Measurements from ENCODE around the gene PCNT. TPM values are rescaled to one million over a fixed set of nuclear protein-coding genes. Genes with fewer than 3 reads are reported as not detected.

PCNT gene
- total and polyA plus RNA-seq, 9 of the 15 experiments (the other 6 are each of a cell fraction or from before 2014, with no cell fraction given), result 9.1 to 53.5 (median 31.3) TPM

DNA sequence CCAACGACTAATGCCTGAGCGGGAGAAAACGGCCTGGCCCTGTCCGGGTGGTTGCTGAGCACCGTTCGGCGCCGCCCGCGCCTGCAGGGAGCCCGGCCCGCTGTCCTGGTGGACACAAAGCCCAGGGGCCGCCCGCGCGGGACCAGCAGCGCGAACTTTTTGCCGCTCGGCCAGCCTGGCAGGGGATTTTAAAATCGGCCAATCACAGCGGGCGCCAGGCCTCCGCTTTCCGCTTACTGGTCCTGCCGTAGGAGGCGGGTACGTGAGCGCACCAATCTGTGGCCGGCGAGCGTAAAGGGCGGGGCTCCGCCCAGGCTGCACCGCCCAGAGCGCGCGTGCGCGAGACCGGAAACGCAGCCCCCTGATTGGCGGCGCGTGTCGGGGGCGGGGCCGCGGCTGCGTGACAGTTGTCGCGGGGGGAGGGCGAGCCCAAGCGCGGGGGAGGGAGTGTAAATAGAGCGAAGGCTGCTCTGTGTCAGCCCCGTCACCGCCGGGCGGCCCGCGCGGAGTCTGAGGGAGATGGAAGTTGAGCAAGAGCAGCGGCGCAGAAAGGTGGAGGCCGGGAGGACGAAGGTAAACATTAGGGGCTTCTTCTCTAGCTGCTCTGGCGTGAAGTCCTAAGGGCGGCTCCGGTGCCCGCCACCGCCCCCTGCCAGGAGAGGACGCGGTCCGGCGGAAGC, at the start of gene PCNT, which contains the start of gene C21orf58 (continued):
- TF ChIP-seq, protein P1, sequence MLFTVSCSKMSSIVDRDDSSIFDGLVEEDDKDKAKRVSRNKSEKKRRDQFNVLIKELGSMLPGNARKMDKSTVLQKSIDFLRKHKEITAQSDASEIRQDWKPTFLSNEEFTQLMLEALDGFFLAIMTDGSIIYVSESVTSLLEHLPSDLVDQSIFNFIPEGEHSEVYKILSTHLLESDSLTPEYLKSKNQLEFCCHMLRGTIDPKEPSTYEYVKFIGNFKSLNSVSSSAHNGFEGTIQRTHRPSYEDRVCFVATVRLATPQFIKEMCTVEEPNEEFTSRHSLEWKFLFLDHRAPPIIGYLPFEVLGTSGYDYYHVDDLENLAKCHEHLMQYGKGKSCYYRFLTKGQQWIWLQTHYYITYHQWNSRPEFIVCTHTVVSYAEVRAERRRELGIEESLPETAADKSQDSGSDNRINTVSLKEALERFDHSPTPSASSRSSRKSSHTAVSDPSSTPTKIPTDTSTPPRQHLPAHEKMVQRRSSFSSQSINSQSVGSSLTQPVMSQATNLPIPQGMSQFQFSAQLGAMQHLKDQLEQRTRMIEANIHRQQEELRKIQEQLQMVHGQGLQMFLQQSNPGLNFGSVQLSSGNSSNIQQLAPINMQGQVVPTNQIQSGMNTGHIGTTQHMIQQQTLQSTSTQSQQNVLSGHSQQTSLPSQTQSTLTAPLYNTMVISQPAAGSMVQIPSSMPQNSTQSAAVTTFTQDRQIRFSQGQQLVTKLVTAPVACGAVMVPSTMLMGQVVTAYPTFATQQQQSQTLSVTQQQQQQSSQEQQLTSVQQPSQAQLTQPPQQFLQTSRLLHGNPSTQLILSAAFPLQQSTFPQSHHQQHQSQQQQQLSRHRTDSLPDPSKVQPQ (CRISPR knock-in tag; IDR thresholded peaks at IDR 0.05; ENCODE audit: borderline replicate concordance), result 0 out of 2 replicates have a peak, but pooled peaks have one; percentile 10
- TF ChIP-seq POLR2G (IDR thresholded peaks at IDR 0.05; ENCODE audit: low read depth, low read length) (peak; percentile 96), PRPF4 (IDR thresholded peaks at IDR 0.05; ENCODE audit: insufficient read depth, low read depth, low read length, poor library complexity, severe bottlenecking) (peak; percentile 75), CREB3L1 (IDR thresholded peaks at IDR 0.05; ENCODE audit: borderline replicate concordance, low read depth) (peak; percentile 74), MYC (IDR thresholded peaks at IDR 0.05; ENCODE audit: low read depth, low read length) (peak; percentile 79), MYC (CRISPR knock-in tag; IDR thresholded peaks at IDR 0.05; ENCODE audit: borderline replicate concordance, low read depth) (no peak; the same call in 1 of the 2 replicates), SOX6 (IDR thresholded peaks at IDR 0.05) (peak; percentile 7; the same call in 1 of the 2 replicates), ZNF239 (CRISPR knock-in tag; IDR thresholded peaks at IDR 0.05) (peak; percentile 13; the same call in 1 of the 2 replicates), DACH1 (IDR thresholded peaks at IDR 0.05; ENCODE audit: partially characterized antibody) (peak; percentile 15), ZNF124 (CRISPR knock-in tag; IDR thresholded peaks at IDR 0.05) (no peak), SMARCA5 (IDR thresholded peaks at IDR 0.05) (peak; percentile 92), DIDO1 (tag; IDR thresholded peaks at IDR 0.05; ENCODE audit: low read depth) (no peak), MAZ (CRISPR knock-in tag; conservative IDR thresholded peaks at IDR 0.05 in 1 of 2, IDR thresholded peaks at IDR 0.05 in 1 of 2) (peak; percentile 92), CHD1 (IDR thresholded peaks at IDR 0.05; ENCODE audit: low read length) (peak; percentile 99), KLF16 (IDR thresholded peaks at IDR 0.05) (0 out of 2 replicates have a peak, but pooled peaks have one; percentile 26), LCOR (CRISPR knock-in tag; IDR thresholded peaks at IDR 0.05) (peak; percentile 64; the same call in 1 of the 2 replicates), ZNF445 (CRISPR knock-in tag; IDR thresholded peaks at IDR 0.05; ENCODE audit: low read depth) (no peak), COPS2 (conservative IDR thresholded peaks at IDR 0.05) (no peak), ZNF76 (CRISPR knock-in tag; IDR thresholded peaks at IDR 0.05; ENCODE audit: borderline replicate concordance) (peak; percentile 88; the same call in 1 of the 2 replicates), ZNF830 (CRISPR knock-in tag; IDR thresholded peaks at IDR 0.05) (peak; percentile 95; the same call in 1 of the 2 replicates), ZFX (CRISPR knock-in tag; IDR thresholded peaks at IDR 0.05) (peak; percentile 97), SNIP1 (IDR thresholded peaks at IDR 0.05; ENCODE audit: low read depth) (no peak), NR4A1 (CRISPR knock-in tag; IDR thresholded peaks at IDR 0.05) (0 out of 2 replicates have a peak, but pooled peaks have one; percentile 59), NR4A1 (tag; IDR thresholded peaks at IDR 0.05) (no peak), CEBPB (tag; IDR thresholded peaks at IDR 0.05) (peak; percentile 68), ZNF507 (tag; conservative IDR thresholded peaks at IDR 0.05) (no peak)
